GM12892 (cell line): ENCODE results near the gene DNAJC7.

Source experiments
- POLR2A ChIP-seq: IDR thresholded peaks from 2 replicates; pipeline ENCODE4 v1.6.1; 2011; ENCODE audit warnings: low read depth, low read length, control low read depth
- POLR2AphosphoS5 ChIP-seq: IDR thresholded peaks from 2 replicates; pipeline ENCODE4 v1.6.1; 2011; ENCODE audit warnings: low read depth, low read length, control low read depth
- TAF1 ChIP-seq: IDR thresholded peaks from 2 replicates; pipeline ENCODE4 v1.6.1; 2011; ENCODE audit warnings: low read depth, mild to moderate bottlenecking, control low read depth, low read length, borderline replicate concordance

GRCh38 chr17:42027590-42027889 is 10.3 kb upstream of the DNAJC7 start:
- TF ChIP-seq POLR2A (no peak), POLR2AphosphoS5 (no peak), TAF1 (no peak)
